Measurements from ENCODE around the gene ROR2. TPM values are rescaled to one million over a fixed set of nuclear protein-coding genes. Genes with fewer than 3 reads are reported as not detected.

Gene ROR2
- total and polyA plus RNA-seq, 4 donors, result 2.7 to 32.3 (median 9.2) TPM

GRCh38 chr9:91992461-91993041 lies 42.5 kb upstream of the ROR2 start:
- WGBS, 2 donors, result 76 to 82% methylated on average over 12 of the region's 12 CpGs
- ATAC-seq (ENCODE audit: insufficient read depth, low FRiP score) (no peak), DNase-seq (peak in 1 of 3 donors; percentile 16)
- Histone ChIP-seq H3K27ac (ENCODE audit: low read depth in 1 of 2, low read length in 1 of 2) (no peak overlapping the region), H3K36me3 (ENCODE audit: control insufficient read depth in 4 of 4, insufficient read depth in 4 of 4, low read length in 4 of 4) (no peaks in the 10 kb centered on the region), H3K9ac (ENCODE audit: insufficient read depth in 1 of 2, low read length in 2 of 2) (no peak overlapping the region), H3K4me3 (no peak overlapping the region), H3K9me3 (ENCODE audit: control insufficient read depth in 4 of 4, insufficient read depth in 3 of 4, low read length in 3 of 4) (no peaks in the 10 kb centered on the region), H3K4me1 (ENCODE audit: control insufficient read depth in 5 of 5, insufficient read depth in 5 of 5, low read length in 5 of 5) (no peaks in the 10 kb centered on the region), H3K27me3 (ENCODE audit: control insufficient read depth in 3 of 3, insufficient read depth in 3 of 3, low read length in 2 of 3) (peaks cover 0 to 3% (median 0%) of the 10 kb centered on the region in 3 donors)
- no peak for TF ChIP-seq CTCF (IDR thresholded peaks at IDR 0.05; ENCODE audit: control extremely low read depth, extremely low read depth)

GRCh38 chr9:91991721-91992341 lies 41.8 kb upstream of the ROR2 start:
- Histone ChIP-seq H3K36me3 (ENCODE audit: control insufficient read depth in 4 of 4, insufficient read depth in 4 of 4, low read length in 4 of 4) (no peaks in the 10 kb centered on the region), H3K27ac (ENCODE audit: low read depth in 1 of 2, low read length in 1 of 2) (no peak overlapping the region), H3K4me3 (no peak overlapping the region), H3K9me3 (ENCODE audit: control insufficient read depth in 4 of 4, insufficient read depth in 3 of 4, low read length in 3 of 4) (no peaks in the 10 kb centered on the region), H3K27me3 (ENCODE audit: control insufficient read depth in 3 of 3, insufficient read depth in 3 of 3, low read length in 2 of 3) (peaks cover 0 to 3% (median 0%) of the 10 kb centered on the region in 3 donors), H3K4me1 (ENCODE audit: control insufficient read depth in 5 of 5, insufficient read depth in 5 of 5, low read length in 5 of 5) (no peaks in the 10 kb centered on the region), H3K9ac (ENCODE audit: insufficient read depth in 1 of 2, low read length in 2 of 2) (peak overlapping the region in 1 of 2 donors; percentile 8)
- DNase-seq, result peak; percentile 32 to 60 (median 52)
- no peak for TF ChIP-seq CTCF (IDR thresholded peaks at IDR 0.05; ENCODE audit: control extremely low read depth, extremely low read depth)
- ATAC-seq (ENCODE audit: insufficient read depth, low FRiP score), result no peak
- WGBS, 2 donors, result 71 to 80% methylated on average over 20 of the region's 20 CpGs

- Histone ChIP-seq H3K27ac (ENCODE audit: low read depth in 1 of 2, low read length in 1 of 2) (no peak overlapping the region), H3K4me3 (no peak overlapping the region), H3K36me3 (ENCODE audit: control insufficient read depth in 4 of 4, insufficient read depth in 4 of 4, low read length in 4 of 4) (no peaks in the 10 kb centered on the region), H3K27me3 (ENCODE audit: control insufficient read depth in 3 of 3, insufficient read depth in 3 of 3, low read length in 2 of 3) (no peaks in the 10 kb centered on the region), H3K9ac (ENCODE audit: insufficient read depth in 1 of 2, low read length in 2 of 2) (no peak overlapping the region), H3K4me1 (ENCODE audit: control insufficient read depth in 5 of 5, insufficient read depth in 5 of 5, low read length in 5 of 5) (no peaks in the 10 kb centered on the region), H3K9me3 (ENCODE audit: control insufficient read depth in 4 of 4, insufficient read depth in 3 of 4, low read length in 3 of 4) (peaks cover 0 to 3% (median 0%) of the 10 kb centered on the region in 4 donors)
- 93 to 98% methylated on average over 2 of the region's 2 CpGs for WGBS, 2 donors
- no peak for DNase-seq
- no peak for TF ChIP-seq CTCF (IDR thresholded peaks at IDR 0.05; ENCODE audit: control extremely low read depth, extremely low read depth)
- no peak for ATAC-seq (ENCODE audit: insufficient read depth, low FRiP score)
Measured at GRCh38 chr9:91986248-91986647, 36.2 kb upstream of the ROR2 start.

Data from lung (tissue), 12 donors.